GM19452 (cell line): ENCODE data around the gene FDPS.
"Not testable (repeated sequence)": the region's sequence is repeated elsewhere in the genome, so short reads cannot be mapped to it uniquely, and the experiment has no call there.

Experiments used
- ATAC-seq: cut with Tn5 transposase; IDR thresholded peaks from one replicate; pipeline ENCODE4 v1.9.1; 2021; ENCODE audit not compliant: unreplicated experiment

Gene FDPS

DNA sequence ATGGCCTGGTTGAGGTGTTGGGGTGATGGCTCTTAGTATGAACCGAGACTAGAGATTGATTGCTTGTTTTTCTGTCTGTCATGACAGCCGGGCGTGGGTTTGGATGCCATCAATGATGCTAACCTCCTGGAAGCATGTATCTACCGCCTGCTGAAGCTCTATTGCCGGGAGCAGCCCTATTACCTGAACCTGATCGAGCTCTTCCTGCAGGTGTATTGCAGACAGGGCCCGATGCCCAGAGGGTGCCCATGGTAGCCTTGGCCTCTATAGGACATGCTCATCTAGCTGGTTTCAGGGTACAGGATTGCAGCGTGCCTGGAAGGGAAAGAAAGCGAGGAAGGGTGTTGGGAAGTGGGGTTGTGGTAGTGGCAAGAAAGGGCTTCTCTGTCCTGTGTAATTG lies 9.4 kb downstream of the FDPS start:
- ATAC-seq = no peak

DNA sequence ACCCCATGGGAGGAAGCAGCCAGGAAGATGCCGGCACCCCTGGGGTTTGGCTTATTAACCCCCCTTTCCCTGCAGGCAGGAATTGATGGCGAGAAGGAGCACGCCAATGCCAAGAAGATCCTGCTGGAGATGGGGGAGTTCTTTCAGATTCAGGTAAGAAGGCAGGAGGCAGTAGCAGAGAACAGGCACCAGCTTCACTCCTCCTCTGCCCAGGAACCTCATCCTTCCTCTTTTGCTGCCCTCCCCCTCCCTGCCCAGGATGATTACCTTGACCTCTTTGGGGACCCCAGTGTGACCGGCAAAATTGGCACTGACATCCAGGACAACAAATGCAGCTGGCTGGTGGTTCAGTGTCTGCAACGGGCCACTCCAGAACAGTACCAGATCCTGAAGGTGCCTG lies 10.9 kb downstream of the FDPS start:
- no peak for ATAC-seq

DNA sequence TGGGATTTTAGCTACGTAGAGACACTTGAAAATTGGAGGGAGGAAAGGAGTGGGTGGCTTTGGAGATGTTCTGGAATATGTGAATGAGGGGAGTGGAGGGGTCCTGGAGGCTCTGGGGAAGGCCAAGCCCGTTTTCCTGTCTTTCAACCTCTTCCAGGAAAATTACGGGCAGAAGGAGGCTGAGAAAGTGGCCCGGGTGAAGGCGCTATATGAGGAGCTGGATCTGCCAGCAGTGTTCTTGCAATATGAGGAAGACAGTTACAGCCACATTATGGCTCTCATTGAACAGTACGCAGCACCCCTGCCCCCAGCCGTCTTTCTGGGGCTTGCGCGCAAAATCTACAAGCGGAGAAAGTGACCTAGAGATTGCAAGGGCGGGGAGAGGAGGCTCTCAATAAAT lies 11.6 kb downstream of the FDPS start:
- ATAC-seq = no peak

DNA sequence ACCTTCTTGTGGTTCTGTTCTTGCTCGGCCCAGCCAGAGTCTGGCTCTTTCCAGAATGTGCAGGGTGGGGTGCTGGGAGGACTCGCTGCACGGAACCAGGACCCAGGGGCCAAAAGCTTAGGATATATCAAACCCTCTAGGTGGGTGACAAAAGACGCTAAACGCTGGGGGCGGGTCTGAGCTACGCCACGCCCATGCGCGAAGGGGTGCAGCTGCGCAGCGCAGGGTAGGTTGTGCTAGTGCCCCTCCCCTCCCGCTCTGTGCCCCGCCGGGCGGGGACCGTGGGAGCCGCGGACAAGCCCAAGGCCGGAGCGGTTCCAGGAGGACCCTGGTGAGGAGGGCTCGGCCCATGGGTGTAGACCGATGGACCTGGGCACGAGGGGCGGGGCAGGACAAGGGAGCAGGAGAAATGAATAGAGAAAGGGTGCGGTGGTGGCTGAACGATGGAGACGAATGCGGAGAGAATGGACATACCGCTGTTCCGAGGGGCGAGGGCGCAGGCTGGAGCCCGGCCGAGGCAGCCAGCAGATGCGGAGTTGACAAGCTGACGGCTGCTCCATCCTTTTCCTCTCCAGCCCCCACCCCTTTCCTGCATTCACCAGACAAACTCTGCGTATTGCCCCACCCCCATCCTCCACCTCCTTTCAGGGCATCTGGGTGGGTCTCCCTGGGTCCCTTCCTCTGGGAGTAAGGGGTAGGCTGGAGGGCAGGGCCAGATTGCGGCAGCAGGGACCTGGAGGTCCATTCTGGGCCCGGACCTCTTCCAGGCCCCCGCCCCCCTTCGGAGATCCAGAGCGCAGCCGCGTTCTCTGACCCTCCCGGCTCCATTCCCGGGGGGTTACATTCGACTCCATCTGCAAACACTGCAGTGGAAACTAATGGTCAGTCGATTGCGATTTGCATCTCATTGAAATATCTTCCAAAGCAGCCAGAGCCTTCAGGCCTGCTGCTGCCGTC lies 12.3 kb downstream of the FDPS start, which contains the start of gene RUSC1:
RUSC1 (plus strand) TSS at position 234 of the 957 bp plus-strand sequence. CDS start 880 bp downstream, outside the sequence.
- ATAC-seq = no peak

DNA sequence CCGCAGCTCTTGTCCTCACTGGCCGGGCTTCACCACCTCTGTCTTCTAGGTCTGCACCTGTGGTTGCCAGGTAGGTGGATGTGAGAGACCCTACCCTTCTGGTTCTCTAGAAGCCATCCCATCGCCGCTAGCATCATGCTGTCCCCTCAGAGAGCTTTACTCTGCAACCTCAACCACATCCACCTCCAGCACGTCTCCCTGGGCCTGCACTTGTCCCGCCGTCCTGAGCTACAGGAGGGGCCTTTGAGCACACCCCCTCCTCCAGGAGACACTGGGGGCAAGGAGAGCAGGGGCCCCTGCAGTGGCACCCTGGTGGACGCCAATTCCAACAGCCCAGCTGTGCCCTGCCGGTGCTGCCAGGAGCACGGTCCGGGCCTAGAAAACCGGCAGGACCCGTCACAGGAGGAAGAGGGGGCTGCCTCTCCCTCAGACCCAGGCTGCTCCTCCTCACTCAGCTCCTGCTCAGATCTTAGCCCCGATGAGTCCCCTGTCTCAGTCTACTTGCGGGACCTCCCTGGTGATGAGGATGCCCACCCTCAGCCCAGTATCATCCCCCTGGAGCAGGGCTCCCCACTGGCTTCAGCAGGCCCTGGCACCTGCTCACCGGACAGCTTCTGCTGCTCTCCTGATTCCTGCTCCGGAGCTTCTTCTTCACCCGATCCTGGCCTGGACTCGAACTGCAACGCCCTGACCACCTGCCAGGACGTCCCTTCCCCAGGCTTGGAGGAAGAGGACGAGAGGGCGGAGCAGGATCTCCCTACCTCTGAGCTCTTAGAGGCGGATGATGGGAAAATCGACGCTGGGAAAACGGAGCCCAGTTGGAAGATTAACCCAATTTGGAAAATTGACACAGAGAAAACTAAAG lies 13.2 kb downstream of the FDPS start:
- no peak for ATAC-seq

DNA sequence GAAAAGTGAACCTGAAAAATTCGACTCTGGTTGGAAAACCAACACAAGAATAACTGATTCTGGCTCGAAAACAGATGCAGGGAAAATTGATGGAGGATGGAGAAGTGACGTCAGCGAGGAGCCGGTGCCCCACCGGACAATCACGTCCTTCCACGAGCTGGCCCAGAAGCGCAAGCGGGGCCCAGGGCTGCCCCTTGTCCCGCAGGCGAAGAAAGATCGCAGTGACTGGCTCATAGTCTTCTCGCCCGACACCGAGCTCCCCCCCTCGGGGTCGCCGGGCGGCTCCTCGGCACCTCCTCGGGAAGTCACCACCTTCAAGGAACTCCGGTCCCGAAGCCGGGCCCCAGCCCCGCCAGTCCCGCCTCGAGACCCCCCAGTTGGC lies 13.9 kb downstream of the FDPS start:
- no peak for ATAC-seq

DNA sequence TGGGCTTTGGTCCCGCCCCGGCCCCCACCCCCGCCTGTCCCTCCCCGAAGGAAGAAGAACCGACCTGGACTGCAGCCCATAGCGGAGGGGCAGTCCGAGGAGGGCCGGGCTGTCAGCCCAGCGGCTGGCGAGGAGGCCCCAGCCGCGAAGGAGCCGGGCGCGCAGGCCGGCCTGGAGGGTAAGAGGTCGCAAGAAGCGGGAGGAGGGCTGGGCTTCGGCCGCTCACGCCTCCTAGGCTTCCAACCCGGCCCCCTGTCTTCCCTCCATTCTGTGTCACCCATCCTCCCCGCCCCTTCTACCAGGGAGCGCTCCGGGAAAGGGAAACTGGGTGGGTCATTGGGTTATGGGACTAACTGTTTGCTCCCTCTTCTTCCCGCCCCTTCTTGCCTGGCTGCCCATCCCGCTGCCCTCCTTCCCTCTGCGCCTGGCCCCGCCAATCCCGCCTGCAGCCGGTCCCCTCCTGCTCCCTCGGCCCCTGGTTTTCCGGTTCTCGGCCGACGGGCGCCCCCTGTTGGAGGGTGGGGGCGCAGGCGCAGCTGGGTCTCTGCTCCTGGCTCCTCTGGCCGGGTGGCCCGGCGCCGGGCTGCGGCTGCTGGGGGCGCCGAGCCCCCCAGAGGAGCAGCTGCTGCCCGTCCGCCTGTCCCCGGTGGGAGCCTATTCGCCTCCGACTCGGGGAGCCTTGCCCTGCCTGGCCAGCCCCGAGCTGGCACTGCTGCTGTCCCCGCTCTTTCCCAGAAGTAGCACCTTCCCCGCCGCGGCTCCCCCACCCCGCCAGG lies 14.5 kb downstream of the FDPS start:
- ATAC-seq = no peak

DNA sequence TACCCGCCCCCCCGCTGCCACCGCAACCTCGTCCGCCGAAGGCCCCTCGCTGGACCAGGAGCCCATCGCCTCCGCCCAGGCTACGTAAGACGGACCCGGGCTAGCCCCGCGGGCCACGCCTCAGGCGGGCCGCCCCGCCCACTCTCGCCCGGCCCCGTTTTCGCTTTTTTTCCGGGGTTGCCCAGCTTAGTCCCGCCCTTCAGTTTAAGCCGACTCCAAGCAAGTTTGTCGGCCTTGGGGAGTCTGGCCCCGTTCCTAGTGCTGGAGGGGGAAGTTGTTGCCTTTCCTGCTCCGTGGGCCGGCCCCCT lies 15.0 kb downstream of the FDPS start:
- peak; percentile 48 for ATAC-seq

DNA sequence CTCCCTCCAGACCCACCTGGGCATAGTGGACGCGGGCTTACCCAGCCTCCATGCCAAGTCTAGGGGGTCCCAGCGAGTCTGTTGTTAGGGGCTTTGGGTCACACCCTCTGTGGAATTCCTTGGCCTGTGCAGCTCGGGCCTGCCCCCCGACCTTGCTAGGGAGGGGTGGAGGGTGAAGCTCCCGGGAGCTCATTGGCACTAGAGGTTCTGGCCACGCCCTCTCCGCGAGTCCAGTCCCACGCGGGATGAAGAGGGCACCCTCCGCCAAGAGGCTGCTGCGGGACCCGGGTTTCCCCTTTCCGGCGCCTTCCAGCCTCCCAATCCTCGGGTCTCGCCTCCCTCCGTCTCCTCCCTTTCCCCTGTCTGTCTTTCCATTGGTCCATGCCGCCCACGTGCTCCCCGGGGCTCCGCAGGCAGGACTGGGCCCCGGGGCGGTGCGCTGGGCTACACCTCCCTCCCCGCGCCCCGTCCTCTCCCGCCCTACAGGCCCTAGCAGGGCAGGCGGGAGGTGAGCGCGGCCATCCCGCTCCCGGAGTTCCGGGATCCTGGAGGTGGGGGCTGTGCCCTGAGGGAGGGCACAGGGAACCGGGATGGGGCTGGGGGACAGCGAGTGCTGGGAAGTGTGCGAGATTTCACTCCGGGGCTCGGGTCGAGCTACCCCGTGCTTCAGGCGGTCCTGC lies 15.5 kb downstream of the FDPS start:
- ATAC-seq = peak; percentile 69

DNA sequence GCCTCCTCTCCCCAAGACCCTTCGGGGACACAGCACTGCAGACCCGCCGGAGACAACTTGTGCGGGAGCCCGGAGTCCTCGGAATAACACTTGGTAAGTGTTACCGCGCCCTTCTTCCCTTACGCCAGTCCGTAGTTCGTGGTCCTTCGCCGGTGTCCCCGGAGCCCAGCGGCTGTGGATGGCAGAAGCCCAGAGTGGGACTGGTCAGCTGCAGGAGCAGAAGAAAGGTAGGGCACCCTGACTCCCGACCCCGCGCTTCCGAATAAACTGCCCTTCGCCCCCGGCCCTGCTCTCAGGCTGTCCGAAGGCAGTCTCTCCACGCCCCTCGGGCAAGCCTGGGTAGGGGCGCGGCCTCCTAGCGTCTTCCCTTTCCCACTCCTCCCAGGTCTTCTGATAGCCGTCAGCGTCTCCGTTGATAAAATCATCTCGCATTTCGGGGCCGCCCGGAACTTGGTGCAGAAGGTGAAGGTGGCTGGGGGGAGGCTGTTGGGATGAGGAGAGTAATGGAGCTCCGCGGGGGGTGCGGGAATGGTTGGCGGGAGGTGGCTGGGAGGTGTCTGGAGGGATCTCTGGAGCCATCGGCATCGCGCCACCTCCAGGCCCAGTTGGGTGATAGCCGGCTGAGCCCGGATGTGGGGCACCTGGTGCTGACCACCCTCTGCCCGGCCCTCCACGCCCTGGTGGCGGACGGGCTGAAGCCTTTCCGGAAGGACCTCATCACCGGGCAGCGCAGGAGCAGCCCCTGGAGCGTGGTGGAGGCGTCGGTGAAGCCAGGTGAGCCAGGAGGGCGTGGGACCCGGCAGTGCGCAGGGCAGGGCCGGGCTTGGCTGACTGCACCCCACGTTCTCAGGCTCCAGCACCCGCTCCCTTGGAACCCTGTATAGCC lies 16.3 kb downstream of the FDPS start:
- ATAC-seq = no peak

DNA sequence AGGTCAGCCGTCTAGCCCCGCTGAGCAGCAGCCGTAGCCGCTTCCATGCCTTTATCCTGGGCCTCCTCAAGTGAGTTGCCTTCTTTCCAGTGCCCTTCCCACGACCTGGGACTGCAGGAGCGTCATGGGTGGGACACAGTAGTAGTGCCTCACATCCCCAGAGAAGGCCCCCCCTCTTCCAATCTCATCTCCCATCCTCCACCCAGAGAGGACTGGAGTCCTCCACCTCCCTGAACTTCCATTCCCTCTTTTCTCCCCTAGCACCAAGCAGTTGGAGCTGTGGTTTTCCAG lies 16.9 kb downstream of the FDPS start:
- ATAC-seq = no peak

DNA sequence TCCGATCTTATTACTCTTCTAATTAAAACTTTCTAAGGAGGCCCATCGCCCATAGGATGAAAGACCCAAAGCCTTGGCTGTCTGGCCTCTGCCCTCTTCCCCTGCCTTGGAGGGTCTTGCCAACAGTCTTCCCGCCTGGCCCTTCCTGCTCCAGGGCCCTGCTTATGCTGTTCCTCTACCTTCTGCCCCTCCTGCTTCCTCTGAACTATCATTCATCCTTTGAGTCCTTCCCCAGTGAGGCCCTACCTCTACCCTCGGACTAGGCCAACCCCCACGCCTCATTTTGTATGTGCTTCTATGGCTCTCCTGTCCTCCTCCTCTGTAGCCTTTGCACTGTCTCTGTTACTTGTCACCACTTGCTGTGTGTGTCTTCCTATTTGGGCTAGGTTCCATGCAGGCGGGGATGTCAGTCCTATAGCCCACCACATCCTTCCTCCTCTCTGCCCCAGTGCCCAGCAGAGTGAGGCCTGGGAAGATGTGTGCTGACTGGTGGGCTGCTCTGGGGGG lies 17.4 kb downstream of the FDPS start:
- ATAC-seq = no peak

DNA sequence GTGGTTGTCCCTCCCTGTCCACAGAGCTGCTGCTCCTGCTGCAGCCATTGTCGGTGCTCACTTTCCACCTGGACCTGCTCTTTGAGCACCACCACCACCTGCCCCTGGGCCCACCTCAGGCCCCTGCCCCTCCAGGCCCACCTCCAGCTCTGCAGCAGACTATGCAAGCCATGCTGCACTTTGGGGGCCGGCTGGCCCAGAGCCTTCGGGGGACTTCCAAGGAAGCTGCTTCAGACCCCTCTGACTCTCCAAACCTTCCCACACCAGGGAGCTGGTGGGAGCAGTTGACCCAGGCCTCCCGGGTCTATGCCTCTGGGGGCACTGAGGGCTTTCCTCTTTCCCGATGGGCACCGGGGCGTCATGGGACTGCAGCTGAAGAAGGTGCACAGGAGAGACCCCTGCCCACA lies 18.0 kb downstream of the FDPS start:
- ATAC-seq = no peak

DNA sequence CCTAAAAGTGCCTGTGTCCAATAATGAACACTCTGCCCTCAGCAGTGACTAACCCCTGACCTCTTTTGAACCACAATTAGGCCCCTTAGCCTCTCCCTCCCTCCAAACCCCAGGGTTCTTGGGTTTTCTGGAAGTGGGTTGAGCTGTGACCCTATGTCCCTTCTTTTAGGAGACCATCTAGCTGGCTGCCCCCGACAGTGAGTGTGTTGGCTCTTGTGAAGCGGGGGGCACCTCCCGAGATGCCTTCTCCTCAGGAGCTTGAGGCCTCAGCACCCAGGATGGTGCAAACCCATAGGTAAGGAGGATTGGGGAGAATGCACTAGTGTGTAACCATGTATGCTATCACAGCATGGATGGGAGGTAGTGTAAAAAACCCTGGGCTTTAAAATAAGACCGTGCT lies 19.3 kb downstream of the FDPS start:
- ATAC-seq = no peak

DNA sequence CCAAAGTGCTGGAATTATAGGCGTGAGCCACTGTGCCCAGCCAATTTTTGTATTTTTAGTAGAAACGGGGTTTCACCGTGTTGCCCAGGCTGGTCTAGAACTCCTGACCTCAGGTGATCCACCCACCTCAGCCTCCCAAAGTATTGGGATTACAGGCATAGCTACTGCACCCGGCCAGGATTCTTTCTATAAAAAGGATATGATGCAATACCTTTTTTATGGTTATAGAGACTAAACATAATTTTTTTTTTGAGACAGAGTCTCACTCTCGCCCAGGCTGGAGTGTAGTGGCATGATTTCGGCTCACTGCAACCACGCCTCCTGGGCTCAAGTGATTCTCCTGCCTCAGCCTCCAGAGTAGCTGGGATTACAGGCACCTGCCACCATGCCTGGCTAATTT lies 20.2 kb downstream of the FDPS start:
- not testable (repeated sequence) for ATAC-seq

DNA sequence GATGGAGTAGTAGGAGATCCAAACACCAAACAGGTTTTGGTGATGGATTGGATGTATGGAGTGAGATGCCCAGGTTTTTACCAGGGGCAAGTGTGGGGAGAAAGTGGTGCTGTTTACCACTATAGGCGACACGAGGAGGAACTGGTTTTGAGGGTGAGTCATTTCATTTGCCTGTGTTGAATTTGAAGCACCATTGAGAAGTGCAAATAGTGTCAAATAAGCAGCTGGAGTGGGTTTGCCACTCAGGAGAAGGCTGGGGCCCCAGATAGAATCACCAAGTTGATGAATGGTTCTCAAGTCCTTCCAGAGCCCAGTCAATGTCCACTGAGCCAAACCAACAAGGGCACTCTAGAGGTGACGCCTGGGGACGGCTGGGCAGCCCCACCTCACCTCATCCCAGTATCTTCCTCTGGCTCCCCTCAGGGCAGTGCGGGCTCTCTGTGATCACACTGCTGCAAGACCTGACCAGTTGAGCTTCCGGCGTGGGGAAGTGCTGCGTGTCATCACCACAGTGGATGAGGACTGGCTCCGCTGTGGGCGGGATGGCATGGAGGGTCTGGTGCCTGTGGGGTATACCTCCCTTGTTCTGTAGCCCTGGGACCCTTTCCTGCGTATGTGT lies 21.4 kb downstream of the FDPS start:
- ATAC-seq = no peak

DNA sequence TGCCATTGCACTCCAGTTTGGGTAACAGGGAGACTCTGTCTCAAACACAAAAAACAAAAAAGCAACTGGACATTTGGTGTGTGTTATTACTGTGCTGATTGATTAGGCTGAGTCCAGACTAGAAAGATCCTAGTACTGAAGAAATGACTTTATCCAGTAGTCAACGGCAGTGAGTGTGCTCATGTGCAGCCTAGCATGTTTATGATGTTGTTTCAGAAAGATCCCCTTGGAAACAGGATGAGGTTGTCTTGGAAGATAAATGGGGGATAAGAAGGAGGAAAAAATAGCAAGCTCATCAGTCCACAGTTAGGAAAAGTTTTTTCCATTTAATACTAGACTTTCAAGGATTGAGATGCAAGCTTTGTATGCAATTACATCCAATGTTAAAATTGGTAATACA lies 26.3 kb downstream of the FDPS start:
- ATAC-seq = no peak

DNA sequence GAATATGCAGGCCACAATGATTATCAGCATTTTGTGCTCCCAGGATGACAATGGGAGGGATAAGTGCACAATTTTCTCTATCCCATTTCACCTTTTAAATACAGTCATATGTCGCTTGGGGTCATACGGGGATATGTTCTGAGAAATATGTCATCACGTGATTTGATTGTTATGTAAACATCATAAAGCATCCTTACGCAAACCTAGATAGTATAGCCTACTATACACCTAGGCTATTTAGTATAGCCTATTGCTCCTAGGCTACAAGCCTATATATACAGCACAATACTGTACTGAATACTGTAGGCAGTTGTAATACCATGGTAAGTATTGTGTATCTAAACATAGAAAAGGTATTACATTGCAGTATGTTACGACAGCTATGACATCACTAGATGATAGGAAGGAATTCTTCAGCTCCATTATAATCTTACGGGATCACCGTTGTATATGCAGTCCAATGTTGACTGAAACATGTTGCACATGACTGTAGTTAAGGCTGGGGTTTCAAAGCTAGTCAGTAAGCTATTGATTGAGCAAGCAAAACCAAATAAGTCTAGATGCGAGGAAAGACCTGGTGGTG lies 30.9 kb downstream of the FDPS start:
- no peak for ATAC-seq

DNA sequence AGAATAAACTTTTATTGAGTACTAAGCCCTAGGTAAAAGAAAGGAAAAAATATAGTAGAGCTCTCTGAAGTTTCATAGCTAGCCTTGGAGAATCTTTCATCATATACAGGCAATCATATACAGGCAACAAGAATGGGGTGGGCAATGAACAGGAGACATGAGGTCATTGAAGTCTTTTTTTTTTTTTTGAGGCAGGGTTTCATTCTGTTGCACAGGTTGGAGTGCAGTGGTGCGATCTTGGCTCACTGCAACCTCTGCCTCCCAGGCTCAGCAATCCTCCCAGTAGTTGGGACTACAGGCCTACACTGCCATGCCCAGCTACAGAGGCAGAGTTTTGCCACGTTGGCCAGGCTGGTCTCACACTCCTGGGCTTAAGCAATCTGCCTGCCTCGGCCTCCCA lies 34.2 kb downstream of the FDPS start:
- no peak for ATAC-seq
